Measurements from ENCODE around the gene MRPS24. TPM values are rescaled to one million over a fixed set of nuclear protein-coding genes. Genes with fewer than 3 reads are reported as not detected.

MRPS24 gene
- total RNA-seq, 1 experiment from 2014 or later: 135 TPM

DNA sequence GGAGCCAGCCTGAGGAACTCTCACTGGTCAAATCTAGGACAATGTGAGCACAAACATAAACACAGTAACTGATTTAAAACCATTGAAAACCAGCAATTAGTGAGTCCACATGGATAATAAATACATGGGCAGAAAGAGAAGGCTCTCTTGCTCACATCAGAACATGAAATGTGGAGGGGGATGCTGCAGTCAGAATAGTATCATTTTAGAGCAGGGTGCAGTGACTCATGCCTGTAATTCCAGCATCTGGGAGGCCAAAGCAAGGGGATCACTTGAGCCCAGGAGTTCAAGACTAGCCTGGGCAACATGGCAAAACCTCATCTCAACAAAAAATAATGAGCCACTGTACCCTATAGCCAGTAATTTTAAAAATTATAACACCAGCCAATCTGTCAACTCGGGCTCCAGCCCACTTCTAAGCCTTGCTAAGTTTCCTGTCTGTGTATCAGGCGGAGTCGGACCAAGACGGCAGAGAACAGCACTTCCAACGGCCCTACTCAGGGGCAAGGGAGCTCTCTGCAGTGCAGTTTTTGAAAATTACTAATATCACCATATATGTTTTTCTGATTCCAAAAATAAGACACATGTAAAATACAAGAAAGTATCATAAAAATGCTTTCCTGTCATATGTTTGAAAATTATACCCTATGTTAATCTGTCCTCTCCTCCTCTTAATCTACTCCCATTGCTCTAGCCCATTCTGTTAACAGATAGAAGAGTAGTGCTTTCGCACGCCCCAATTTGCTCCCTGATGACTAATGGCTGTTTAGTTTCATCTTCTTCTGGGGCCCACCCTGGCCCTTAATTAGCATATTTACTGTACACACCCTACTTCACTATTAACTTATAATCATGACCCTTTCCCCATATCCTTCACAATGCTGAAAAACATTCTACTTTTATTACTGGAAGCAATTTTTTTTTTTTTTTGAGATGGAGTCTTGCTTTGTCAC is 20.0 kb upstream of the MRPS24 start:
- Mint-ChIP-seq H3K36me3 (peaks cover 3% of the 10 kb centered on the region; the same call in 1 of the 2 replicates), H3K4me1 (no peaks in the 10 kb centered on the region), H3K27me3 (ENCODE audit: low read depth) (no peaks in the 10 kb centered on the region), H3K9me3 (no peaks in the 10 kb centered on the region), H3K27ac (peak overlapping the region; percentile 64), H3K4me3 (no peak overlapping the region)
- DNase-seq (ENCODE audit: low spot score) (no peak), ATAC-seq (no peak)
- TF ChIP-seq ATF2 (CRISPR knock-in tag; IDR thresholded peaks at IDR 0.05; ENCODE audit: borderline replicate concordance, low read depth) (no peak), SP1 (CRISPR knock-in tag; conservative IDR thresholded peaks at IDR 0.05) (no peak), NR2C2 (CRISPR knock-in tag; IDR thresholded peaks at IDR 0.05) (no peak), ZNF396 (CRISPR knock-in tag; IDR thresholded peaks at IDR 0.05; ENCODE audit: borderline replicate concordance) (no peak), SMAD4 (CRISPR knock-in tag; IDR thresholded peaks at IDR 0.05) (no peak), ZNF425 (CRISPR knock-in tag; conservative IDR thresholded peaks at IDR 0.05) (no peak), USF2 (CRISPR knock-in tag; IDR thresholded peaks at IDR 0.05) (no peak), TEAD1 (CRISPR knock-in tag; IDR thresholded peaks at IDR 0.05) (no peak), ZBTB43 (CRISPR knock-in tag; IDR thresholded peaks at IDR 0.05) (no peak), TEAD4 (CRISPR knock-in tag; IDR thresholded peaks at IDR 0.05) (no peak), STAT6 (CRISPR knock-in tag; conservative IDR thresholded peaks at IDR 0.05; ENCODE audit: low read depth) (no peak), ETV6 (CRISPR knock-in tag; IDR thresholded peaks at IDR 0.05) (no peak), ZNF512 (CRISPR knock-in tag; IDR thresholded peaks at IDR 0.05; ENCODE audit: borderline replicate concordance) (no peak)
- TF ChIP-seq, protein P1, sequence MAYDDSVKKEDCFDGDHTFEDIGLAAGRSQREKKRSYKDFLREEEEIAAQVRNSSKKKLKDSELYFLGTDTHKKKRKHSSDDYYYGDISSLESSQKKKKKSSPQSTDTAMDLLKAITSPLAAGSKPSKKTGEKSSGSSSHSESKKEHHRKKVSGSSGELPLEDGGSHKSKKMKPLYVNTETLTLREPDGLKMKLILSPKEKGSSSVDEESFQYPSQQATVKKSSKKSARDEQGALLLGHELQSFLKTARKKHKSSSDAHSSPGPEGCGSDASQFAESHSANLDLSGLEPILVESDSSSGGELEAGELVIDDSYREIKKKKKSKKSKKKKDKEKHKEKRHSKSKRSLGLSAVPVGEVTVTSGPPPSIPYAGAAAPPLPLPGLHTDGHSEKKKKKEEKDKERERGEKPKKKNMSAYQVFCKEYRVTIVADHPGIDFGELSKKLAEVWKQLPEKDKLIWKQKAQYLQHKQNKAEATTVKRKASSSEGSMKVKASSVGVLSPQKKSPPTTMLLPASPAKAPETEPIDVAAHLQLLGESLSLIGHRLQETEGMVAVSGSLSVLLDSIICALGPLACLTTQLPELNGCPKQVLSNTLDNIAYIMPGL (CRISPR knock-in tag; IDR thresholded peaks at IDR 0.05): no peak
- TF ChIP-seq, protein P2, sequence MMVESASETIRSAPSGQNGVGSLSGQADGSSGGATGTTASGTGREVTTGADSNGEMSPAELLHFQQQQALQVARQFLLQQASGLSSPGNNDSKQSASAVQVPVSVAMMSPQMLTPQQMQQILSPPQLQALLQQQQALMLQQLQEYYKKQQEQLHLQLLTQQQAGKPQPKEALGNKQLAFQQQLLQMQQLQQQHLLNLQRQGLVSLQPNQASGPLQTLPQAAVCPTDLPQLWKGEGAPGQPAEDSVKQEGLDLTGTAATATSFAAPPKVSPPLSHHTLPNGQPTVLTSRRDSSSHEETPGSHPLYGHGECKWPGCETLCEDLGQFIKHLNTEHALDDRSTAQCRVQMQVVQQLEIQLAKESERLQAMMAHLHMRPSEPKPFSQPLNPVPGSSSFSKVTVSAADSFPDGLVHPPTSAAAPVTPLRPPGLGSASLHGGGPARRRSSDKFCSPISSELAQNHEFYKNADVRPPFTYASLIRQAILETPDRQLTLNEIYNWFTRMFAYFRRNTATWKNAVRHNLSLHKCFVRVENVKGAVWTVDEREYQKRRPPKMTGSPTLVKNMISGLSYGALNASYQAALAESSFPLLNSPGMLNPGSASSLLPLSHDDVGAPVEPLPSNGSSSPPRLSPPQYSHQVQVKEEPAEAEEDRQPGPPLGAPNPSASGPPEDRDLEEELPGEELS (CRISPR knock-in tag; IDR thresholded peaks at IDR 0.05): no peak
- CTCF ChIA-PET: interaction anchor here (1.0 kb wide), 1 partner anchor 15 kb away, joined by 3 read pairs; no protein-coding TSS in a partner anchor
- POLR2A ChIA-PET: no interaction called here

Measured in WTC11 (cell line).